GM19455 (cell line): ENCODE results near the gene RRM2.

Experiments used
- ATAC-seq: cut with Tn5 transposase; IDR thresholded peaks from one replicate; pipeline ENCODE4 v1.9.1; 2021; ENCODE audit not compliant: unreplicated experiment

RRM2 gene

GRCh38 chr2:10151462-10151861, 28.9 kb downstream of the RRM2 start:
- no peak for ATAC-seq

- ATAC-seq: no peak
Measured at GRCh38 chr2:10157293-10157692, 34.8 kb downstream of the RRM2 start.

GRCh38 chr2:10158681-10159080, 36.1 kb downstream of the RRM2 start:
- no peak for ATAC-seq

GRCh38 chr2:10159086-10159485, 36.5 kb downstream of the RRM2 start:
- ATAC-seq: no peak

GRCh38 chr2:10159581-10160131, 37.1 kb downstream of the RRM2 start:
- no peak for ATAC-seq

GRCh38 chr2:10160203-10160955, 37.8 kb downstream of the RRM2 start:
- ATAC-seq: no peak

- no peak for ATAC-seq
Measured at GRCh38 chr2:10161206-10161931, 38.8 kb downstream of the RRM2 start.

- no peak for ATAC-seq
Measured at GRCh38 chr2:10161961-10162441, 39.5 kb downstream of the RRM2 start.

- no peak for ATAC-seq
Measured at GRCh38 chr2:10162586-10163497, 40.3 kb downstream of the RRM2 start.

GRCh38 chr2:10163498-10164486, 41.3 kb downstream of the RRM2 start:
- no peak for ATAC-seq

- ATAC-seq: no peak
Measured at GRCh38 chr2:10164601-10165000, 42.1 kb downstream of the RRM2 start.

- no peak for ATAC-seq
Measured at GRCh38 chr2:10165282-10165681, 42.7 kb downstream of the RRM2 start.

GRCh38 chr2:10165861-10166675, 43.5 kb downstream of the RRM2 start:
- ATAC-seq: no peak

- no peak for ATAC-seq
Measured at GRCh38 chr2:10166676-10167292, 44.2 kb downstream of the RRM2 start.

GRCh38 chr2:10167316-10167715, 44.8 kb downstream of the RRM2 start:
- ATAC-seq: no peak

GRCh38 chr2:10168221-10168620, 45.7 kb downstream of the RRM2 start:
- ATAC-seq: no peak

GRCh38 chr2:10169053-10169578, 46.6 kb downstream of the RRM2 start:
- ATAC-seq: no peak

- no peak for ATAC-seq
Measured at GRCh38 chr2:10169581-10169980, 47.0 kb downstream of the RRM2 start.
